K562 (cell line): Measurements from ENCODE around the gene SORCS2. TPM values are rescaled to one million over a fixed set of nuclear protein-coding genes. Genes with fewer than 3 reads are reported as not detected.

Source experiments
- ATAC-seq: fragments of 200-7000 bp; cut with Tn5 transposase; 3 replicates; pipeline ENCODE4 v1.9.1; 2020; ENCODE audit warnings: moderate library complexity
- BruUV-seq: library from RNA; stranded (reverse); fragments of 400-500 nt; replicated peaks from 2 replicates; lab custom pipeline; 2021; lab: Mats Ljungman, UMichigan
- CTCF ChIA-PET: fragments of 300-600 bp; formaldehyde crosslinking; extraction: SDS; loops from one replicate; lab custom pipeline; 2021; ENCODE audit warnings: low intra/inter-chr PET ratio; lab: Yijun Ruan, JAX
- POLR2A ChIA-PET: fragments of 300-600, 350-650 bp; sonication (Branson Sonifier 250); formaldehyde crosslinking; extraction: SDS; loops from one replicate; lab custom pipeline; 2021; ENCODE audit warnings: antibody characterized with exemption, inconsistent platforms; lab: Yijun Ruan, JAX
- DNase-seq, 4 experiments: peaks; one replicate each; pipeline versions ENCODE4 v3.0.0 to v3.0.0-alpha.2; 2011 to 2018; ENCODE audit warnings: low spot score in 3 of 4, mixed read lengths in 3 of 4; ENCODE audit errors: extremely low read depth in 1 of 4
- FAIRE-seq: peaks from 2 replicates; lab custom pipeline; 2011; peaks lifted over from hg19 to GRCh38; lab: Jason Lieb, UNC
- H2AFZ ChIP-seq: 2 replicates; pipeline ENCODE4 v1.6.0; 2011; ENCODE audit warnings: low read depth, low read length, control low read depth, inconsistent platforms
- H3K27ac ChIP-seq: fragments of 200-600 bp; 3 replicates; pipeline ENCODE4 v1.8.0; 2011; ENCODE audit warnings: low read depth, mild to moderate bottlenecking, control low read depth, inconsistent platforms, low read length, moderate library complexity, mixed read lengths; ENCODE audit errors: extremely low read depth
- H3K27me3 ChIP-seq, 2 experiments: fragments of 300-600 bp in 1 of 2; 2 replicates in 1 of 2; 3 replicates in 1 of 2; pipeline versions ENCODE4 v1.6.0 to v1.8.0; 2011; ENCODE audit warnings: inconsistent platforms in 2 of 2, low read length in 2 of 2, mild to moderate bottlenecking in 1 of 2, mixed read lengths in 1 of 2, moderate library complexity in 1 of 2; ENCODE audit not compliant: control insufficient read depth in 2 of 2, insufficient read depth in 2 of 2
- H3K36me3 ChIP-seq: fragments of 300-600 bp; 3 replicates; pipeline ENCODE4 v1.8.0; 2011; ENCODE audit warnings: mild to moderate bottlenecking, low read length, inconsistent platforms; ENCODE audit not compliant: control insufficient read depth, insufficient read depth
- H3K4me1 ChIP-seq, 2 experiments: fragments of 200-600 bp in 1 of 2; replicated peaks in 1 of 2; 2 replicates in 1 of 2; 3 replicates in 1 of 2; pipeline versions ENCODE4 v1.5.1 to v1.8.0; 2011; ENCODE audit warnings: inconsistent platforms in 2 of 2, low read length in 2 of 2, mild to moderate bottlenecking in 1 of 2, mixed read lengths in 1 of 2, moderate library complexity in 1 of 2; ENCODE audit not compliant: control insufficient read depth in 2 of 2, insufficient read depth in 2 of 2
- H3K4me2 ChIP-seq: 2 replicates; pipeline ENCODE4 v1.6.1; 2011; ENCODE audit warnings: low read length, control low read depth, inconsistent platforms, mixed read lengths; ENCODE audit not compliant: insufficient read depth
- H3K4me3 ChIP-seq: fragments of 200-600 bp; sonication (generic), shearing (Covaris generic); 2 replicates; pipeline ENCODE4 v1.5.1; 2016; ENCODE audit warnings: control low read depth, inconsistent platforms
- H3K79me2 ChIP-seq: fragments of 200-600 bp; 3 replicates; pipeline ENCODE4 v1.8.0; 2011; ENCODE audit warnings: low read length, inconsistent platforms; ENCODE audit not compliant: control insufficient read depth, insufficient read depth
- H3K9ac ChIP-seq, 2 experiments: 2 replicates each; pipeline versions ENCODE4 v1.6.0 to v1.6.1; 2011; ENCODE audit warnings: low read depth in 2 of 2, low read length in 2 of 2, control low read depth in 1 of 2, inconsistent platforms in 1 of 2, mild to moderate bottlenecking in 1 of 2, mixed read lengths in 1 of 2; ENCODE audit not compliant: insufficient read depth in 1 of 2
- H3K9me1 ChIP-seq: one replicate; pipeline ENCODE4 v1.6.0; 2011; ENCODE audit warnings: inconsistent platforms, mild to moderate bottlenecking, low read length, moderate library complexity; ENCODE audit not compliant: control insufficient read depth, insufficient read depth
- H3K9me3 ChIP-seq: replicated peaks from 2 replicates; pipeline ENCODE4 v1.5.1; 2011; ENCODE audit warnings: low read depth, low read length, inconsistent platforms; ENCODE audit not compliant: control insufficient read depth, insufficient read depth
- H4K20me1 ChIP-seq: replicated peaks from 2 replicates; pipeline ENCODE4 v1.6.1; 2011; ENCODE audit warnings: low read length, inconsistent platforms, mixed read lengths; ENCODE audit not compliant: control insufficient read depth, insufficient read depth
- FIP1L1 ChIP-seq: fragments of 200-400 bp; formaldehyde crosslinking; IDR thresholded peaks from 2 replicates; pipeline ENCODE4 v1.6.1; 2018; ENCODE audit warnings: mild to moderate bottlenecking, low read depth, low read length; ENCODE audit not compliant: poor library complexity, severe bottlenecking
- HDAC2 ChIP-seq: fragments of 450-650 bp; IDR thresholded peaks from 2 replicates; pipeline ENCODE4 v1.6.1; 2016; ENCODE audit warnings: mild to moderate bottlenecking
- ZNF253 ChIP-seq: fragments of 250-450 bp; sonication (Bioruptor Pico); conservative IDR thresholded peaks from 2 replicates; pipeline ENCODE4 v1.6.1; 2021; ENCODE audit warnings: mild to moderate bottlenecking
- ZNF316 ChIP-seq: fragments of 450-650 bp; IDR thresholded peaks from 2 replicates; pipeline ENCODE4 v1.6.1; 2016
- WGBS: fragments of 100-300 bp; shearing (Covaris generic); methylation state at CpG from one replicate; pipeline ENCODE4 v1.1.6; 2016; ENCODE audit warnings: low coverage, mixed read lengths; ENCODE audit not compliant: insufficient coverage; ENCODE audit errors: missing lambda C conversion rate; 5-methylcytosine and 5-hydroxymethylcytosine counted together
- in situ Hi-C: fragments of 300-500 bp; cut with MboI; formaldehyde crosslinking; loops from 4 replicates; pipeline ENCODE4 v1.15.0; 2018; ENCODE audit warnings: inconsistent platforms, mixed read lengths
- intact Hi-C: fragments of 100-400 bp; cut with micrococcal nuclease; formaldehyde crosslinking; loops from 2 replicates; pipeline ENCODE4 v1.14.2; 2022
- polyA plus RNA-seq, 8 experiments: library from polyadenylated mRNA; depleted of rRNA in 4 of 8; stranded (reverse) in 5 of 8; unstranded in 3 of 8; fragments of >200 nt; fragmentation: Nextera tagmentation in 2 of 8; fragmentation: Illumina TruSeq in 1 of 8; extraction: Ambion mirVana in 2 of 8; extraction: Trizol in 1 of 8; gene quantifications; 2 replicates each; pipeline versions ENCODE4 v1.2.1 to v1.2.3, GENCODE V29; 2011 to 2014; ENCODE audit warnings: inconsistent platforms in 1 of 8, missing spikeins in 1 of 8
- total RNA-seq, 7 experiments: library from RNA; depleted of rRNA in 6 of 7; stranded (reverse); fragments of >200 nt in 6 of 7; fragmentation: Illumina TruSeq in 2 of 7; extraction: Trizol in 2 of 7; gene quantifications; 2 replicates each; pipeline versions ENCODE4 v1.2.1 to v1.2.3, GENCODE V29; 2011 to 2021; ENCODE audit warnings: low replicate concordance in 1 of 7
- TF ChIP-seq, protein P1 (sequence below): fragments of 450-650 bp; IDR thresholded peaks from 2 replicates; pipeline ENCODE4 v1.6.1; 2016; ENCODE audit warnings: mild to moderate bottlenecking

The SORCS2 gene
- total and polyA plus RNA-seq, 9 of the 15 experiments (the other 6 are each of a cell fraction or from before 2014, with no cell fraction given) = not detected

DNA sequence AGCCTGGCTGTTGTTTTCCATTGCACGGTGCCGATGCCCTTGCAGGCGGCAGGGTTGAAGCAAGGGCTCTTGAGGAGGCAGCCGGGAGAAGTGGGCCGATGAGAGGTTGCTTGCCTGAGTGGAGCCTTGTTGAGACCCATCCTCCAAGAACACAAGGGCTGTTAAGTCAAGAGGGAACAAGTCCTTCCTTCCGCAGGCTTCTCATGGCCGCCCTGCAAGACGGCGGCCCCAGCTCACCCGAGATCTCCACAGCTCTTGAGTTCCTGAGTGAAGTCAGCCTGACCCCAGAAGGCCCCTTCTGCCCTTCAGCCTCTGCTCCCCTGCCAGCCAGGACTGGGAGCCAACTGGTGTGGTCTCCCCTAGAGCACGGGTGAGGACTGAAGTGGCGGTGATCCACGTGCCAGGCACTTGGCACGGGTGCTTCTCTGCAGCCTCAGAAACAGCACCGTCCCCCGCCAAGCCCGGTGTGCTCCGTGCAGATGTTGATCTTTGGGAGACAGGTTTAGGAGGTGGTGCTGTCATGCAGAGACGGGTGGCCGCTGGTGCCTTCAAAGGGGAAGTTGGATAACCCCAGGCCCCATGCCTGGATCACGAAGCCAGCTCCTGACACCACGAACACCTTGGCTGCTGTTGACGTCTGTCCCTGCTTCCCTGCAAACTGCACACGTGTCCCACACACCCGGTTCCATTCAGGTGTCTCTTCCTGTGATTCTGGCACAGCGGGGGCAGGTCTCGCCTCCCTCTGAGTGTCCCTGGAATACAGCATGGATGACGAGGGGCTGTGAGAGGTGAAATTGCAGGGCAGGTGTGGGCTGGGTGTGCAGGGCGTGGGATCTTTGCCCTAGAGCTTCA, 406.8 kb downstream of the SORCS2 start:
- Histone ChIP-seq H3K4me1 (no peaks in the 10 kb centered on the region), H3K79me2 (no peaks in the 10 kb centered on the region), H3K4me3 (no peak overlapping the region), H3K4me2 (no peak overlapping the region), H3K27ac (no peak overlapping the region), H3K36me3 (no peaks in the 10 kb centered on the region), H3K27me3 (peaks cover 2 to 28% of the 10 kb centered on the region in 2 experiments; a peak in 3 of 5 replicates), H2AFZ (no peak overlapping the region), H3K9ac (no peak overlapping the region; a peak in 1 of 4 replicates), H3K9me1 (no peaks in the 10 kb centered on the region), H3K9me3 (no peaks in the 10 kb centered on the region), H4K20me1 (0 out of 2 replicates have a peak, but pooled peaks cover 3% of the 10 kb centered on the region)
- DNase-seq (no peak), ATAC-seq (no peak), FAIRE-seq (no peak)
- no TSS peak for BruUV-seq
- TF ChIP-seq ZNF253 (no peak), FIP1L1 (no peak), ZNF316 (no peak), HDAC2 (no peak)
- TF ChIP-seq, protein P1, sequence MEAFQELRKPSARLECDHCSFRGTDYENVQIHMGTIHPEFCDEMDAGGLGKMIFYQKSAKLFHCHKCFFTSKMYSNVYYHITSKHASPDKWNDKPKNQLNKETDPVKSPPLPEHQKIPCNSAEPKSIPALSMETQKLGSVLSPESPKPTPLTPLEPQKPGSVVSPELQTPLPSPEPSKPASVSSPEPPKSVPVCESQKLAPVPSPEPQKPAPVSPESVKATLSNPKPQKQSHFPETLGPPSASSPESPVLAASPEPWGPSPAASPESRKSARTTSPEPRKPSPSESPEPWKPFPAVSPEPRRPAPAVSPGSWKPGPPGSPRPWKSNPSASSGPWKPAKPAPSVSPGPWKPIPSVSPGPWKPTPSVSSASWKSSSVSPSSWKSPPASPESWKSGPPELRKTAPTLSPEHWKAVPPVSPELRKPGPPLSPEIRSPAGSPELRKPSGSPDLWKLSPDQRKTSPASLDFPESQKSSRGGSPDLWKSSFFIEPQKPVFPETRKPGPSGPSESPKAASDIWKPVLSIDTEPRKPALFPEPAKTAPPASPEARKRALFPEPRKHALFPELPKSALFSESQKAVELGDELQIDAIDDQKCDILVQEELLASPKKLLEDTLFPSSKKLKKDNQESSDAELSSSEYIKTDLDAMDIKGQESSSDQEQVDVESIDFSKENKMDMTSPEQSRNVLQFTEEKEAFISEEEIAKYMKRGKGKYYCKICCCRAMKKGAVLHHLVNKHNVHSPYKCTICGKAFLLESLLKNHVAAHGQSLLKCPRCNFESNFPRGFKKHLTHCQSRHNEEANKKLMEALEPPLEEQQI = no peak
- POLR2A ChIA-PET = interaction anchor here (0.6 kb wide), 1 partner anchor 454 kb away, joined by 3 read pairs; no protein-coding TSS in a partner anchor
- CTCF ChIA-PET = no interaction called here
- intact Hi-C loops = no loop called here
- in situ Hi-C loops = no loop called here
- WGBS = 1% methylated on average over 29 of the region's 29 CpGs
